Measurements from ENCODE around the gene BABAM2. TPM values are rescaled to one million over a fixed set of nuclear protein-coding genes. Genes with fewer than 3 reads are reported as not detected.
"Not testable (repeated sequence)": the region's sequence is repeated elsewhere in the genome, so short reads cannot be mapped to it uniquely, and the experiment has no call there.

The BABAM2 gene
- total RNA-seq, 6 experiments from 2014 or later, result 17.1 to 39.4 (median 25.5) TPM

- no peaks in the 10 kb centered on the region for H3K27me3 ChIP-seq
- intact Hi-C loops (cut with DNase I), result no loop called here
- H3K36me3 ChIP-seq, result no peaks in the 10 kb centered on the region
- peaks cover 0 to 18% (median 8%) of the 10 kb centered on the region in 4 donors for H3K4me1 ChIP-seq
- TF ChIP-seq, protein P1, sequence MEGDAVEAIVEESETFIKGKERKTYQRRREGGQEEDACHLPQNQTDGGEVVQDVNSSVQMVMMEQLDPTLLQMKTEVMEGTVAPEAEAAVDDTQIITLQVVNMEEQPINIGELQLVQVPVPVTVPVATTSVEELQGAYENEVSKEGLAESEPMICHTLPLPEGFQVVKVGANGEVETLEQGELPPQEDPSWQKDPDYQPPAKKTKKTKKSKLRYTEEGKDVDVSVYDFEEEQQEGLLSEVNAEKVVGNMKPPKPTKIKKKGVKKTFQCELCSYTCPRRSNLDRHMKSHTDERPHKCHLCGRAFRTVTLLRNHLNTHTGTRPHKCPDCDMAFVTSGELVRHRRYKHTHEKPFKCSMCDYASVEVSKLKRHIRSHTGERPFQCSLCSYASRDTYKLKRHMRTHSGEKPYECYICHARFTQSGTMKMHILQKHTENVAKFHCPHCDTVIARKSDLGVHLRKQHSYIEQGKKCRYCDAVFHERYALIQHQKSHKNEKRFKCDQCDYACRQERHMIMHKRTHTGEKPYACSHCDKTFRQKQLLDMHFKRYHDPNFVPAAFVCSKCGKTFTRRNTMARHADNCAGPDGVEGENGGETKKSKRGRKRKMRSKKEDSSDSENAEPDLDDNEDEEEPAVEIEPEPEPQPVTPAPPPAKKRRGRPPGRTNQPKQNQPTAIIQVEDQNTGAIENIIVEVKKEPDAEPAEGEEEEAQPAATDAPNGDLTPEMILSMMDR (IDR thresholded peaks at IDR 0.05), result no peak
- TF ChIP-seq POLR2A (IDR thresholded peaks at IDR 0.05), result no peak
- ATAC-seq, result no peak
- 80% methylated on average over 1 of the region's 4 CpGs for WGBS (ENCODE audit: insufficient coverage, low coverage, low lambda C conversion rate, missing lambda C conversion rate)
- no peaks in the 10 kb centered on the region for H3K9me3 ChIP-seq
- peak overlapping the region in 1 of 3 donors; percentile 8 for H3K27ac ChIP-seq
- DNase-seq, result no peak
- H3K4me3 ChIP-seq, result no peak overlapping the region
Measured at GRCh38 chr2:27967076-27967475, 76.5 kb downstream of the BABAM2 start.

- H3K36me3 ChIP-seq; H3K27me3 ChIP-seq; ATAC-seq; H3K9me3 ChIP-seq; H3K27ac ChIP-seq; DNase-seq; H3K4me3 ChIP-seq; intact Hi-C loops (cut with DNase I): not testable (repeated sequence)
- peaks cover 0 to 18% (median 8%) of the 10 kb centered on the region in 4 donors for H3K4me1 ChIP-seq
- 67% methylated on average over 1 of the region's 4 CpGs for WGBS (ENCODE audit: insufficient coverage, low coverage, low lambda C conversion rate, missing lambda C conversion rate)
Measured at GRCh38 chr2:27968045-27968444, 77.5 kb downstream of the BABAM2 start.

DNA sequence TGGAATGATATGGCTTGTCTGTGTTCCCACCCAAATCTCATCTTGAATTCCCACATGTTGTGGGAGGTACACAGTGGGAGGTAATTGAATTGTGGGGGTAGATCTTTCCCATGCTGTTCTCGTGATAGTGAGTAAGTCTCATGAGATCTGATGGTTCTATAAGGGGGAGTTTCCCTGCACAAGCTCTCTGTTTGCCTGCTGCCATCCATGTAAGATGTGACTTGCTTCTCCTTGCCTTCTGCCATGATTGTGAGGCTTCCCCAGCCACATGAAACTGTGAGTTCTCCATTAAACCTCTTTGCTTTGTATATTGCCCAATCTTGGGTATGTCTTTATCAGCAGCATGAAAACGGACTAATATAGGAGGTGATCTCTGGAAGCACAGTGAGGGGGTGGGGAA is 78.4 kb downstream of the BABAM2 start:
- H3K27ac ChIP-seq; intact Hi-C loops (cut with DNase I): not testable (repeated sequence)
- WGBS (ENCODE audit: insufficient coverage, low coverage, low lambda C conversion rate, missing lambda C conversion rate), result 93% methylated on average over 2 of the region's 2 CpGs

GRCh38 chr2:27972311-27972710 is 81.8 kb downstream of the BABAM2 start:
- WGBS (ENCODE audit: insufficient coverage, low coverage, low lambda C conversion rate, missing lambda C conversion rate), result 67% methylated on average over 2 of the region's 2 CpGs
- TF ChIP-seq POLR2A (IDR thresholded peaks at IDR 0.05), result no peak
- TF ChIP-seq, protein P1 (IDR thresholded peaks at IDR 0.05), result no peak
- ATAC-seq, result no peak

More for the DNA sequence above, 78.4 kb downstream of the BABAM2 start:
- H3K36me3 ChIP-seq, H3K4me3 ChIP-seq, H3K9me3 ChIP-seq, DNase-seq, ATAC-seq, H3K27me3 ChIP-seq: not testable (repeated sequence)
- H3K4me1 ChIP-seq, result peaks cover 0 to 18% (median 8%) of the 10 kb centered on the region in 4 donors

GRCh38 chr2:27973592-27973991 is 83.1 kb downstream of the BABAM2 start:
- no peaks in the 10 kb centered on the region for H3K4me1 ChIP-seq
- H3K4me3 ChIP-seq, result no peak overlapping the region
- intact Hi-C loops (cut with DNase I), result no loop called here
- H3K27ac ChIP-seq, result no peak overlapping the region
- no peaks in the 10 kb centered on the region for H3K27me3 ChIP-seq
- WGBS (ENCODE audit: insufficient coverage, low coverage, low lambda C conversion rate, missing lambda C conversion rate), result 83% methylated on average over 3 of the region's 3 CpGs
- TF ChIP-seq POLR2A (IDR thresholded peaks at IDR 0.05), result no peak
- TF ChIP-seq, protein P1 (IDR thresholded peaks at IDR 0.05), result no peak
- DNase-seq, result no peak
- H3K9me3 ChIP-seq, result no peaks in the 10 kb centered on the region
- H3K36me3 ChIP-seq, result no peaks in the 10 kb centered on the region
- no peak for ATAC-seq

More at GRCh38 chr2:27972311-27972710, 81.8 kb downstream of the BABAM2 start:
- Histone ChIP-seq H3K27me3 (no peaks in the 10 kb centered on the region), H3K27ac (no peak overlapping the region), H3K4me3 (no peak overlapping the region), H3K9me3 (no peaks in the 10 kb centered on the region), H3K4me1 (no peaks in the 10 kb centered on the region), H3K36me3 (no peaks in the 10 kb centered on the region)
- intact Hi-C loops (cut with DNase I), result no loop called here
- DNase-seq, result no peak

- Histone ChIP-seq H3K4me1 (no peaks in the 10 kb centered on the region), H3K36me3 (no peaks in the 10 kb centered on the region), H3K27me3 (no peaks in the 10 kb centered on the region), H3K4me3 (no peak overlapping the region), H3K27ac (no peak overlapping the region), H3K9me3 (no peaks in the 10 kb centered on the region)
- 100% methylated on average over 1 of the region's 1 CpG for WGBS (ENCODE audit: insufficient coverage, low coverage, low lambda C conversion rate, missing lambda C conversion rate)
- TF ChIP-seq, protein P1 (IDR thresholded peaks at IDR 0.05), result no peak
- no peak for TF ChIP-seq POLR2A (IDR thresholded peaks at IDR 0.05)
- intact Hi-C loops (cut with DNase I), result no loop called here
- DNase-seq (no peak), ATAC-seq (no peak)
Measured at GRCh38 chr2:27976308-27976707, 85.8 kb downstream of the BABAM2 start.

Measured in right lobe of liver (tissue), 6 donors.